ENCODE results near the gene HTR7. TPM values are rescaled to one million over a fixed set of nuclear protein-coding genes. Genes with fewer than 3 reads are reported as not detected.
"Not testable (repeated sequence)": the region's sequence is repeated elsewhere in the genome, so short reads cannot be mapped to it uniquely, and the experiment has no call there.

Gene HTR7
- total RNA-seq, 2 experiments from 2014 or later = not detected

DNA sequence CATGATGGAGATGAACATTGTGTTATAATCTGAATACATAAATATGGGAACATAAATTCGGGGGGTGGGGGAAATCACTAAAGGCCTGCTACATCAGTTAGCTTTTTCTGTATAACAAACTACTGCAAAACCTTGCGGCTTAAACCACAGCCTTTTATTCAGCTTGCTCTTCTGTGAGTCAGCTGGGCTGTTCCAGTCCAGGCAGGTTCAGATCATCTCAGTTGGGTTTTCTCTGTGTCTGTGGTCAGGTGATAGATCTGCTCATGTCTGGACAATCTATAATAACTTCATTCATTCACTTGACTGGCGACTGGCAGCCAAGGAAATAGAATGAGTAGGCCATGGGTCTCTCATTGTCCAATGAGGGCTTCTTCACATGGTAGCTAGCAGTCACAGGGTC is 23.5 kb downstream of the HTR7 start:
- Mint-ChIP-seq H3K9me3 (ENCODE audit: low read depth) (peaks cover 3% of the 10 kb centered on the region), H3K27ac (no peak overlapping the region), H3K4me1 (no peaks in the 10 kb centered on the region), H3K36me3 (ENCODE audit: low read depth) (no peaks in the 10 kb centered on the region), H3K27me3 (peaks cover 4% of the 10 kb centered on the region), H3K4me3 (no peak overlapping the region)
- ChIA-PET POLR2A (no interaction called here), CTCF (no interaction called here)
- intact Hi-C loops (cut with DNase I, micrococcal nuclease) = no loop called here
- ATAC-seq (no peak), DNase-seq (no peak)

DNA sequence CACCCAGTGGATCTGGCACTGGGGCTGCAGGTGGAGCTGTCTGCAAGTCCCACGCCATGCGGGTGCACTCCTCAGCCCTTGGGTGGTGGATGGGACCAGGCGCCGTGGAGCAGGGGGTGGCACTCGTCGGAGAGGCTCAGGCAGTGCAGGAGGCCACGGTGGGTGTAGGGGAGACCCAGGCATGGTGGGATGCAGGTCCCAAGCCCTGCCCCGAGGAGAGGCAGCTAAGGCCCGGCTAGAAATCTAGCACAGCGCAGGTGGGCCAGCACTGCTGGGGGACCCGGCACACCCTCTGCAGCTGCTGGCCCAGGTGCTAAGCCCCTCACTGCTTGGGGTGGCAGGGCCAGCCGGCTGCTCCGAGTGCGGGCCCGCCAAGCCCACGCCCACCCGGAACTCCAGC is 25.7 kb downstream of the HTR7 start:
- no peaks in the 10 kb centered on the region for H3K36me3 Mint-ChIP-seq (ENCODE audit: low read depth)
- no peak overlapping the region for H3K4me3 Mint-ChIP-seq
- ChIA-PET POLR2A (no interaction called here), CTCF (no interaction called here)
- ATAC-seq (no peak), DNase-seq (no peak)
- H3K9me3 Mint-ChIP-seq (ENCODE audit: low read depth) = peaks cover 3% of the 10 kb centered on the region
- H3K27ac Mint-ChIP-seq = no peak overlapping the region
- peaks cover 4% of the 10 kb centered on the region for H3K27me3 Mint-ChIP-seq
- no peaks in the 10 kb centered on the region for H3K4me1 Mint-ChIP-seq
- intact Hi-C loops (cut with DNase I, micrococcal nuclease) = no loop called here

DNA sequence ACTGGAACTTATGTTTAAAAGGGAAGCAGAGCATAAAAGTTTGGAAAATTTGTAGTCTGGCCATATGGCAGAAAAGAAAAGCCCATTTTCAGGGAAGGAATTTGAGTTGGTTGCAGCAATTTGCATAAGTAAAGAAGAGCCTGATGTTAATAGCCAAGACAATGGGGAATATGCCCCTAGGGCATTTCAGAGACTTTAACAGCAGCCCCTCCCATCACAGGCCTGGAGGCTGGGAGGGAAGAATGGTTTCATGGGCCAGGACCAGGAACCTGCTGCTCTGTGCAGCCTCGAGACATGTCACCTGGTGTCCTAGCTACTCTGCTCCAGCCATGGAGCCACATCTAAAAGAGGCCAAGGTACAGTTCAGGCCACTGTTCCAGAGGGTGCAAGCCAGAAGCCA is 35.3 kb downstream of the HTR7 start:
- no peak for DNase-seq

DNA sequence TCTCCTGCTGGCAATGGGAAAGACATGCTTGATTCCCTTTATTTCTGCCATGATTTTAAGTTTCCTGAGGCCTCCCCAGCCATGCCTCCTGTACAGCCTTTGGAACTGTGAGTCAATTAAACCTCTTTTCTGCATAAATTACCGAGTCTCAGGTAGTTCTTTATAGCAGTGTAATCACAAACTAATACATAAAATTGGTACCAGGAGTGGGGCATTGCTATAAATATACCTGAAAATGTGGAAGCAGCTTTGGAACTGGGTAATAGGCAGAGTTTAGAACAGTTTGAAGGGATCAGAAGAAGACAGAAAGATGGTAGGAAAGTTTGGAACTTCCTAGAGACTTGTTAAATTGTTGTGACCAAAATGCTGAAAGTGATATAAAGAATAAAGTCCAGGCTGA is 36.0 kb downstream of the HTR7 start:
- ATAC-seq; DNase-seq; H3K36me3 Mint-ChIP-seq (ENCODE audit: low read depth); H3K4me3 Mint-ChIP-seq; H3K9me3 Mint-ChIP-seq (ENCODE audit: low read depth); POLR2A ChIA-PET; CTCF ChIA-PET; intact Hi-C loops (cut with DNase I, micrococcal nuclease); H3K4me1 Mint-ChIP-seq; H3K27ac Mint-ChIP-seq: not testable (repeated sequence)
- peaks cover 23% of the 10 kb centered on the region for H3K27me3 Mint-ChIP-seq

More for the DNA sequence above, 35.3 kb downstream of the HTR7 start:
- CTCF ChIA-PET = no interaction called here
- intact Hi-C loops (cut with DNase I, micrococcal nuclease) = no loop called here
- no peak for ATAC-seq
- Mint-ChIP-seq H3K4me1 (no peaks in the 10 kb centered on the region), H3K27ac (no peak overlapping the region), H3K9me3 (ENCODE audit: low read depth) (peaks cover 9% of the 10 kb centered on the region), H3K4me3 (no peak overlapping the region), H3K27me3 (peaks cover 23% of the 10 kb centered on the region), H3K36me3 (ENCODE audit: low read depth) (no peaks in the 10 kb centered on the region)
- POLR2A ChIA-PET = no interaction called here

DNA sequence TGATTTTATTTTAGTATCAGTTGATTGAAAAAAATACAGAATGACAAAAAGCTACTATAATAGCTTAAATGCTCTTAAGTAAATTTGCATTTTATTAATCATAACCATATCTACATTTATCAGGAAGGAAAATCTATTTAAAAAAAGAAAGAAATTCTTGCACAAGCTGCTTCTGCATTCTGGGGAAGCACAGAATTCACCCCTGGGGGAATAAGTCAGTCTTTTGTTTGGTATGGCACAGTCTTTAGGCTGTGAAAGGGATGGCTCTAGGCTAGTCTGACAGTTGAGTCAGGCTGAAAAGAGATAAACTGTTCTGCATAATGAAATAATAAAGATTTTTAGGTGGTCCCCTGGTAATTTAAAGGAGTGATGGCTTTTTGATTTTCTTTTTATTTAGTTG is 37.9 kb downstream of the HTR7 start:
- POLR2A ChIA-PET = interaction anchor here (0.5 kb wide), 1 partner anchor 965 kb away, joined by 3 read pairs; no protein-coding TSS in a partner anchor
- CTCF ChIA-PET = interaction anchor here (0.7 kb wide), 2 partner anchors 169 to 611 kb away, joined by 4 read pairs; no protein-coding TSS in a partner anchor
- H3K27ac Mint-ChIP-seq = no peak overlapping the region
- H3K36me3 Mint-ChIP-seq (ENCODE audit: low read depth) = no peaks in the 10 kb centered on the region
- ATAC-seq = no peak
- H3K4me3 Mint-ChIP-seq = no peak overlapping the region
- intact Hi-C loops (cut with DNase I, micrococcal nuclease) = no loop called here
- peaks cover 9% of the 10 kb centered on the region for H3K9me3 Mint-ChIP-seq (ENCODE audit: low read depth)
- H3K27me3 Mint-ChIP-seq = peaks cover 15% of the 10 kb centered on the region
- no peaks in the 10 kb centered on the region for H3K4me1 Mint-ChIP-seq
- DNase-seq = no peak

DNA sequence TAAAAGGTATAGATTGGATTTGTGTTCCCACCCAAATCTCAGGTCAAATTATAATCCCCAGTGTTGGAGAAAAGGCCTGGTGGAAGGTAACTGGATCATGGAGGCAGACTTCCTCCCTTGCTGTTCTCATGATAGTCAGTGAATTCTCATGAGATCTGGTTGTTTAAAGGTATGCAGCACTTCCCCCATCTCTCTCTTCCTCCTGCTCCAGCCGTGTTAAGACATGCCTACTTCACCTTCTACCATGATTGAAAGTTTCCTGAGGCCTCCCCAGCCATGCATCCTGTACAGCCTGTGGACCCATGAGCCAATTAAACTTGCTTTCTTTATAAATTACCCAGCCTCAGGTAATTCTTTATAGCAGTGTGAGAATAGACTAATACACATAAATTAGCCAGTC is 39.1 kb downstream of the HTR7 start:
- no peaks in the 10 kb centered on the region for H3K4me1 Mint-ChIP-seq
- no peak overlapping the region for H3K4me3 Mint-ChIP-seq
- ChIA-PET POLR2A (interaction anchor here (0.7 kb wide), 1 partner anchor 26 kb away, joined by 4 read pairs; no protein-coding TSS in a partner anchor), CTCF (no interaction called here)
- H3K27me3 Mint-ChIP-seq = peaks cover 15% of the 10 kb centered on the region
- no peaks in the 10 kb centered on the region for H3K36me3 Mint-ChIP-seq (ENCODE audit: low read depth)
- no peak for DNase-seq
- intact Hi-C loops (cut with DNase I, micrococcal nuclease) = no loop called here
- no peak overlapping the region for H3K27ac Mint-ChIP-seq
- H3K9me3 Mint-ChIP-seq (ENCODE audit: low read depth) = peaks cover 9% of the 10 kb centered on the region
- no peak for ATAC-seq

DNA sequence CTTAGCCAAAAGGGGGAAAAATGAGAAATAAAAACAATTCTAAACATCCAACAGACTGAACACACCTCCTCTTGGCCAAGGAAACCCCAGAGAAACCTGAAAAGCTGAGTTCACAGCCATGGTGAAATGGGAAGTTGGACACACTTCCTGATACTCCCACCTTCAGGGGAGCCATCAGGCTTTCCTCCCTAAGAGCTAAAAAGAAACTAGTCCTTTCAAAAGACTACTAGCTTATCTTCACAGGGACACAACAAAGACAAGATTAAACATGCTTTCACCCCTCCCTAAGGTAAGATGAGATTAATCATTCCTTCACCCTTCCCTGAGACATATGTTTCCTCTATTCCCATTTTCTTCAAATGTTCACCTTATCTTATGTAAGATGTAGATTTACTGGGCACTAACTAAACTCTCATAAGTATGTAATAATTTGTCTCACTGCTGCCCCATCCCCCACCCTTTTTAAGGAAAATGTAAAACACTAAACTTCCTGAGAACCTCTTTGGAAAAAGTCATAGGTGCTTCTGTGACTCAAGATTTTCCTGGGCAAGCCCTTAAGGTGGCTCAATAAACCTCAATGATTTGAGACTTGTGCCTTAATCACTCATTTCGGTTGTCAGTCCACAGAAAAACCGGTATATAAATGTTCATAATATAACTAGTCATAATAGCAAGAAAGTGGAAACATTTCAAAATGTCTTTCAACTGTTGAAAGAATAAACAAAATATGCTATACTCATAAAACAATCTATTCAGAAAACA is 40.5 kb downstream of the HTR7 start:
- no peak overlapping the region for H3K27ac Mint-ChIP-seq
- ATAC-seq = no peak
- intact Hi-C loops (cut with DNase I, micrococcal nuclease) = no loop called here

DNA sequence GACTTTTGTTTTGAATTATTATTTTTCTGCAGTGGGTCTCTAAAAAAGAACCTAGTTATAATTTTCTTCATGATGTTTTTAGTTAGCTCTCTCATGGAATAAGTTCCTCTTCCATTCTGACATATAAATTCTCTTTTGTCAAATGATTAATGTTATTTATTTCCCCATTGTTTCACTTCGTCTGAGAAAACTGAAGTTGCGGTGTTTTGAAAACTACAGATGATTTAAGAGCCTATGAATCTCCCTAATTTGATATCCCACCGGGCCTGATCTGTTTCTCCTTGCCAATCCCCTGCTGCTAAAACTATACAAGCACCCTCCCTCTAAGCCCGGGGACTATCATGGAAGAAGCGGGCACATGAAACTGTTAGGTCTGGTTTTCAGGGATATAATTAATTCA is 41.4 kb downstream of the HTR7 start:
- DNase-seq (no peak), ATAC-seq (no peak)
- Mint-ChIP-seq H3K27ac (no peak overlapping the region), H3K4me3 (no peak overlapping the region), H3K9me3 (ENCODE audit: low read depth) (no peaks in the 10 kb centered on the region), H3K4me1 (no peaks in the 10 kb centered on the region), H3K27me3 (peaks cover 3% of the 10 kb centered on the region), H3K36me3 (ENCODE audit: low read depth) (no peaks in the 10 kb centered on the region)
- CTCF ChIA-PET = interaction anchor here (0.9 to 1.5 kb wide), 2 partner anchors 11 to 28 kb away, joined by 4 read pairs; no protein-coding TSS in a partner anchor
- POLR2A ChIA-PET = interaction anchor here (0.6 kb wide), 1 partner anchor 365 kb away, joined by 4 read pairs; no protein-coding TSS in a partner anchor
- intact Hi-C loops (cut with DNase I, micrococcal nuclease) = no loop called here

More for the DNA sequence above, 40.5 kb downstream of the HTR7 start:
- H3K4me1 Mint-ChIP-seq = no peaks in the 10 kb centered on the region
- DNase-seq = no peak
- H3K4me3 Mint-ChIP-seq = no peak overlapping the region
- peaks cover 7% of the 10 kb centered on the region for H3K9me3 Mint-ChIP-seq (ENCODE audit: low read depth)
- no peaks in the 10 kb centered on the region for H3K36me3 Mint-ChIP-seq (ENCODE audit: low read depth)
- ChIA-PET POLR2A (no interaction called here), CTCF (interaction anchor here (0.5 to 1.5 kb wide), 3 partner anchors 12 to 29 kb away, joined by 4 read pairs; no protein-coding TSS in a partner anchor)
- H3K27me3 Mint-ChIP-seq = peaks cover 9% of the 10 kb centered on the region

DNA sequence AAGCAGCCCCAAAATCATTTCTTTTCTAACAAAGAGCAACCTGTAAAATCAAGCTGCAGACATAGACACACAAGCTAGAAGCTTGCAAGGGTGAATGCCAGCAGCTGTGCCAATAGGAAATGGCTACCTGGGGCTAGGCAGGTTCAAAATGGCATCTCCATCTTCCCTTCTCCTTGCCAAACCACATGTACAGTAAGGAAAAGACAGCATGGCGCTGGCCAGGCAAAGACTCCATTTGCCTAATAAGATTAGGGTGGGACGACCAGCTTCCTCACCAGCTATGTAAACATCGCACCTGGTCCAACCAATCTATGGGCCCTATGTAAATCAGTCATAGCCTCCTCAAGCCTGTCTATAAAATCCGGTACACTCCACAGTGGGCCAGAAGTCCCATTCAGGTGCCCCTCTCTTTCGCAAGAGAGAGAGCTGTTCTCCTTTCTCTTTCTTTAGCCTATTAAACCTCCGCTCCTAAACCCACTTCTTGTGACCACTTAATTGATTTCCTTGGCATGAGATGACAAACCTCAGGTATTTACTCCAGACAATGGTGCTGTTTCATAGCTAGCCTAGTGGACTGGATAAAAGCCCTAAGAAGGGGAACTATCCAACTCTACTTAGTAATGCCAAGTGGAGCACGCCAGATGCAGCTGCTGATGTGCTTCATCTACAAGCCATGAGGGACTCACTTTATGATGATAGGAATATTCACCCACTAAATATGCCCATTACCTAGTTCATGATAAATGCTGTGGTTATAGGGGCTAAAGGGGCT is 44.1 kb downstream of the HTR7 start:
- H3K4me3 Mint-ChIP-seq = no peak overlapping the region
- no peaks in the 10 kb centered on the region for H3K4me1 Mint-ChIP-seq
- H3K9me3 Mint-ChIP-seq (ENCODE audit: low read depth) = no peaks in the 10 kb centered on the region
- H3K27ac Mint-ChIP-seq = no peak overlapping the region
- DNase-seq (no peak), ATAC-seq (no peak)
- no peaks in the 10 kb centered on the region for H3K36me3 Mint-ChIP-seq (ENCODE audit: low read depth)
- intact Hi-C loops (cut with DNase I, micrococcal nuclease) = no loop called here
- peaks cover 3% of the 10 kb centered on the region for H3K27me3 Mint-ChIP-seq
- POLR2A ChIA-PET = no interaction called here
- CTCF ChIA-PET = interaction anchor here (1.1 kb wide), 1 partner anchor 26 kb away, joined by 3 read pairs; no protein-coding TSS in a partner anchor

DNA sequence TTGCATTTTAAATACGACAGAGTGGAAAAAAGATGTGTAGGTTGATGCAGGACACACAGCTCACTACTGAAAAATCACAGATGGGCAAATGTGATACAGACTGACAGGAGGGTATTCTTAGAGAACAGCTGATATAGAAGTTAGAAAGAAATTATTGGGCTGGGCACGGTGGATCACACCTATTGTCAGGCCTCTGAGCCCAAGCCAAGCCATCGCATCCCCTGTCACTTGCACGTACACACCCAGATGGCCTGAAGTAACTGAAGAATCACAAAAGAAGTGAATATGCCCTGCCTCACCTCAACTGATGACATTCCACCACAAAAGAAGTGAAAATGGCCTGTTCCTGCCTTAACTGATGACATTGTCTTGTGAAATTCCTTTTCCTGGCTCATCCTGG is 50.7 kb downstream of the HTR7 start:
- H3K9me3 Mint-ChIP-seq (ENCODE audit: low read depth); H3K27ac Mint-ChIP-seq; CTCF ChIA-PET; DNase-seq; H3K27me3 Mint-ChIP-seq; intact Hi-C loops (cut with DNase I, micrococcal nuclease); H3K4me3 Mint-ChIP-seq; POLR2A ChIA-PET; ATAC-seq; H3K4me1 Mint-ChIP-seq; H3K36me3 Mint-ChIP-seq (ENCODE audit: low read depth): not testable (repeated sequence)

DNA sequence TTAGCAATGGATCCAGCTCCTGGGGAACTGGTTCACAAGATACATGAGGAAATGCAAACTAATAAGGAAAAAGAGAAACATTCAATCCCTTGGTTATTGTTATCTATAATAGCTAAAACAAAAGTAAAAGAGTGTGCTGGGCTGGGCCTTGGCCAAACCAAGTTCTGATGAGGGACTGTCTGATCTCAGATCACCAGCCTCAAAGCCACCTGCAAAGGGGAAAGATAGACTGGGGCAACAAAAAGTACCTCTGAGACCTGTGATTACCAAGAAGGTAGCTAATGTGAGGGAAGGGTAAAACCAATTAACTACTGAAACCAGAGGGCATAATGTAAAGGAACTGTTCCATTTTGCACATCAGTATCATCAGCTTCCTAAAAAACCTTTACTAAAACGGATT is 51.2 kb downstream of the HTR7 start:
- no peaks in the 10 kb centered on the region for H3K9me3 Mint-ChIP-seq (ENCODE audit: low read depth)
- no peak overlapping the region for H3K27ac Mint-ChIP-seq
- H3K4me1 Mint-ChIP-seq = no peaks in the 10 kb centered on the region
- ChIA-PET POLR2A (no interaction called here), CTCF (no interaction called here)
- peaks cover 3% of the 10 kb centered on the region for H3K27me3 Mint-ChIP-seq
- no peak for ATAC-seq
- no peaks in the 10 kb centered on the region for H3K36me3 Mint-ChIP-seq (ENCODE audit: low read depth)
- intact Hi-C loops (cut with DNase I, micrococcal nuclease) = no loop called here
- no peak overlapping the region for H3K4me3 Mint-ChIP-seq
- no peak for DNase-seq

DNA sequence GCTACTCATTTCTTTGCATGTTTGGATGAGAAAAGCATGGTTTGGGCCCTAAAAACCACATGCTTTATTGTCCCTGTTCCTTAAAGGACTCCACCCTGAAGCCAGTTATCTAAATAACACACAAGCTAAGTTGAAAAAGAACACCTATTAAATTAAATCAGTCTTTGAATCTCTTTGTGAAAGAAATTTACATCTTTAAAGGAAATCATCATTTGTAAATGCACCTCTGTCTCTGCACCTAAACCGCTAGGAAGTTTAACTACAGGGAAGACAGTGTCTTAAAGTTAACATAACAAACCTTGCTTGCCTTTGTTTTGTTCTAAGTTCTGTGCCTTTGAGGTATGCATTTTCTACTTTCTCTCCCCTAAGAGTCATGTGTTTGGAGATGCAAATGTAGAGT is 52.6 kb downstream of the HTR7 start:
- ChIA-PET CTCF (interaction anchor here (1.3 to 1.8 kb wide), 2 partner anchors 12 to 17 kb away, joined by 4 to 11 read pairs; no protein-coding TSS in a partner anchor), POLR2A (no interaction called here)
- intact Hi-C loops (cut with DNase I, micrococcal nuclease) = no loop called here
- DNase-seq (no peak), ATAC-seq (no peak)
- no peak overlapping the region for H3K27ac Mint-ChIP-seq
- no peaks in the 10 kb centered on the region for H3K9me3 Mint-ChIP-seq (ENCODE audit: low read depth)
- H3K36me3 Mint-ChIP-seq (ENCODE audit: low read depth) = no peaks in the 10 kb centered on the region
- H3K27me3 Mint-ChIP-seq = peaks cover 3% of the 10 kb centered on the region
- no peak overlapping the region for H3K4me3 Mint-ChIP-seq
- no peaks in the 10 kb centered on the region for H3K4me1 Mint-ChIP-seq

Data from activated CD4-positive, alpha-beta T cell treated with anti-CD3 and anti-CD28 coated beads for 36 hours (primary cell).